Loucy (cell line): ENCODE results near the gene RNF40.

ENCODE experiments used
- H2AFZ ChIP-seq: fragments of 200-600 bp; sonication (generic); 2 replicates; pipeline ENCODE4 v1.6.0; 2016; ENCODE audit warnings: antibody characterized with exemption, mild to moderate bottlenecking, low read length, moderate library complexity
- H3F3A ChIP-seq: fragments of 200-600 bp; 2 replicates; pipeline ENCODE4 v1.6.0; 2016; ENCODE audit warnings: antibody characterized with exemption, low read depth, mild to moderate bottlenecking
- H3K27me3 ChIP-seq: fragments of 200-600 bp; sonication (generic); 2 replicates; pipeline ENCODE4 v1.6.1; 2014; ENCODE audit warnings: low read length, mild to moderate bottlenecking; ENCODE audit not compliant: insufficient read depth, poor library complexity, severe bottlenecking
- H3K36me3 ChIP-seq: fragments of 200-600 bp; sonication (generic); 2 replicates; pipeline ENCODE4 v1.6.1; 2016; ENCODE audit warnings: low read length; ENCODE audit not compliant: insufficient read depth
- H3K4me1 ChIP-seq: fragments of 200-600 bp; sonication (generic); 2 replicates; pipeline ENCODE4 v1.5.1; 2014; ENCODE audit warnings: low read length, mild to moderate bottlenecking; ENCODE audit not compliant: insufficient read depth, poor library complexity, severe bottlenecking
- H3K4me2 ChIP-seq: fragments of 200-600 bp; sonication (generic); 2 replicates; pipeline ENCODE4 v1.6.0; 2014; ENCODE audit warnings: antibody characterized with exemption, low read length, low read depth, mild to moderate bottlenecking; ENCODE audit not compliant: poor library complexity, severe bottlenecking
- H3K4me3 ChIP-seq: fragments of 200-600 bp; sonication (generic); 2 replicates; pipeline ENCODE4 v1.5.1; 2014; ENCODE audit warnings: low read length, mild to moderate bottlenecking, mixed read lengths; ENCODE audit not compliant: poor library complexity, severe bottlenecking
- H3K79me2 ChIP-seq: fragments of 200-600 bp; sonication (generic); 2 replicates; pipeline ENCODE4 v1.6.1; 2014; ENCODE audit warnings: low read length; ENCODE audit not compliant: insufficient read depth
- H3K9ac ChIP-seq: fragments of 200-600 bp; sonication (generic); 2 replicates; pipeline ENCODE4 v1.6.0; 2014; ENCODE audit warnings: mild to moderate bottlenecking, low read depth, low read length, moderate library complexity; ENCODE audit not compliant: poor library complexity, severe bottlenecking
- H3K9me2 ChIP-seq: fragments of 200-600 bp; sonication (generic); replicated peaks from 2 replicates; pipeline ENCODE4 v1.6.1; 2016; ENCODE audit warnings: low read depth, low read length, mixed read lengths
- H3K9me3 ChIP-seq: fragments of 200-600 bp; sonication (generic); 2 replicates; pipeline ENCODE4 v1.6.1; 2014; ENCODE audit warnings: mild to moderate bottlenecking, antibody characterized with exemption, low read length, low read depth; ENCODE audit not compliant: insufficient read depth
- H4K20me1 ChIP-seq: fragments of 200-600 bp; sonication (generic); 2 replicates; pipeline ENCODE4 v1.6.0; 2014; ENCODE audit warnings: antibody characterized with exemption, low read length, mild to moderate bottlenecking; ENCODE audit not compliant: insufficient read depth, poor library complexity, severe bottlenecking
- CTCF ChIP-seq: fragments of 200-600 bp; sonication (generic); conservative IDR thresholded peaks from 2 replicates; pipeline ENCODE4 v1.5.1; 2014; ENCODE audit warnings: mild to moderate bottlenecking, antibody characterized with exemption, low read length
- EZH2phosphoT487 ChIP-seq: fragments of 200-600 bp; IDR thresholded peaks from 2 replicates; pipeline ENCODE4 v1.6.1; 2018; ENCODE audit warnings: antibody characterized with exemption, mild to moderate bottlenecking, moderate library complexity, borderline replicate concordance

RNF40 gene

GRCh38 chr16:30773826-30774225 lies 11.7 kb downstream of the RNF40 start:
- H3F3A ChIP-seq = no peaks in the 10 kb centered on the region
- TF ChIP-seq EZH2phosphoT487 (no peak), CTCF (no peak)
- H3K9me2 ChIP-seq = no peaks in the 10 kb centered on the region
- no peaks in the 10 kb centered on the region for H3K79me2 ChIP-seq
- no peak overlapping the region for H2AFZ ChIP-seq
- no peak overlapping the region for H3K9ac ChIP-seq
- no peaks in the 10 kb centered on the region for H3K4me1 ChIP-seq
- no peaks in the 10 kb centered on the region for H4K20me1 ChIP-seq
- H3K36me3 ChIP-seq = peaks cover 49% of the 10 kb centered on the region; the same call in 1 of the 2 replicates
- no peak overlapping the region for H3K4me3 ChIP-seq
- H3K4me2 ChIP-seq = no peak overlapping the region
- no peaks in the 10 kb centered on the region for H3K27me3 ChIP-seq
- H3K9me3 ChIP-seq = no peaks in the 10 kb centered on the region

GRCh38 chr16:30774367-30775130 lies 12.4 kb downstream of the RNF40 start:
- no peaks in the 10 kb centered on the region for H4K20me1 ChIP-seq
- H3K27me3 ChIP-seq = no peaks in the 10 kb centered on the region
- H3F3A ChIP-seq = no peaks in the 10 kb centered on the region
- H3K4me2 ChIP-seq = no peak overlapping the region
- no peaks in the 10 kb centered on the region for H3K9me2 ChIP-seq
- no peaks in the 10 kb centered on the region for H3K4me1 ChIP-seq
- H2AFZ ChIP-seq = no peak overlapping the region
- no peaks in the 10 kb centered on the region for H3K9me3 ChIP-seq
- H3K79me2 ChIP-seq = no peaks in the 10 kb centered on the region
- H3K36me3 ChIP-seq = peaks cover 42% of the 10 kb centered on the region; the same call in 1 of the 2 replicates
- H3K9ac ChIP-seq = no peak overlapping the region
- no peak overlapping the region for H3K4me3 ChIP-seq
- TF ChIP-seq CTCF = no peak
- TF ChIP-seq EZH2phosphoT487 = no peak

GRCh38 chr16:30775131-30775391 lies 12.9 kb downstream of the RNF40 start:
- no peaks in the 10 kb centered on the region for H3K9me2 ChIP-seq
- H3K36me3 ChIP-seq = peaks cover 39% of the 10 kb centered on the region; the same call in 1 of the 2 replicates
- H3K79me2 ChIP-seq = no peaks in the 10 kb centered on the region
- H3K9me3 ChIP-seq = no peaks in the 10 kb centered on the region
- TF ChIP-seq EZH2phosphoT487 = no peak
- H3K4me1 ChIP-seq = no peaks in the 10 kb centered on the region
- H3F3A ChIP-seq = no peaks in the 10 kb centered on the region
- no peaks in the 10 kb centered on the region for H3K27me3 ChIP-seq
- H3K9ac ChIP-seq = no peak overlapping the region
- H3K4me2 ChIP-seq = no peak overlapping the region
- H4K20me1 ChIP-seq = no peaks in the 10 kb centered on the region
- no peak overlapping the region for H3K4me3 ChIP-seq
- no peak overlapping the region for H2AFZ ChIP-seq
